Esophagus muscularis mucosa (tissue), 4 donors: ENCODE data around the gene RAB40C. TPM values are rescaled to one million over a fixed set of nuclear protein-coding genes. Genes with fewer than 3 reads are reported as not detected.

Experiments
- DNase-seq: peaks from one replicate; pipeline ENCODE4 v3.0.0-alpha.2; 2017; ENCODE audit errors: extremely low spot score
- H3K27ac ChIP-seq, 4 donors: fragments of 200-600 bp; sonication (generic); replicated peaks in 1 of 4; 1 replicate in 3 of 4; 2 replicates in 1 of 4; pipeline ENCODE4 v1.5.1; 2016 to 2019; ENCODE audit warnings: mild to moderate bottlenecking in 1 of 4
- H3K27me3 ChIP-seq, 4 donors: fragments of 200-600 bp; sonication (generic); one replicate each; pipeline versions ENCODE4 v1.5.1 to v1.6.0; 2016 to 2019
- H3K36me3 ChIP-seq, 4 donors: fragments of 200-600 bp; sonication (generic); one replicate each; pipeline ENCODE4 v1.5.1; 2016 to 2019
- H3K4me1 ChIP-seq, 4 donors: fragments of 200-600 bp; sonication (generic); one replicate each; pipeline ENCODE4 v1.5.1; 2016 to 2019
- H3K4me3 ChIP-seq, 4 donors: fragments of 200-600 bp; sonication (generic); 1 replicate in 2 of 4; 2 replicates in 2 of 4; pipeline ENCODE4 v1.5.1; 2016 to 2019; ENCODE audit warnings: mild to moderate bottlenecking in 4 of 4, moderate library complexity in 1 of 4
- H3K9me3 ChIP-seq, 4 donors: fragments of 200-600 bp; sonication (generic); 1 replicate in 3 of 4; 2 replicates in 1 of 4; pipeline ENCODE4 v1.5.1; 2016 to 2019
- EP300 ChIP-seq: sonication (generic); formaldehyde crosslinking; IDR thresholded peaks from one replicate; pipeline ENCODE4 v1.6.1; 2017; ENCODE audit warnings: antibody characterized with exemption
- POLR2A ChIP-seq: fragments of 450-650 bp; IDR thresholded peaks from one replicate; pipeline ENCODE4 v1.6.1; 2017; ENCODE audit warnings: antibody characterized with exemption, moderate library complexity, mild to moderate bottlenecking, low read depth
- POLR2AphosphoS5 ChIP-seq, 2 donors: sonication (generic); formaldehyde crosslinking; IDR thresholded peaks; one replicate each; pipeline ENCODE4 v1.6.1; 2017; ENCODE audit warnings: antibody characterized with exemption in 2 of 2
- WGBS: methylation state at CpG from one replicate; pipeline ENCODE4 v1.1.5; 2018; 5-methylcytosine and 5-hydroxymethylcytosine counted together
- intact Hi-C: fragments of 100-400 bp; cut with DNase I; formaldehyde crosslinking; loops from one replicate; pipeline ENCODE4 v1.15.1; 2023
- total RNA-seq, 4 donors: library from RNA; depleted of rRNA; stranded (reverse); fragments of >200 nt; gene quantifications; one replicate each; pipeline versions ENCODE4 v1.1.0 to v1.2.1, GENCODE V29; 2016
- TF ChIP-seq, protein P1 (sequence below), 3 experiments: fragments of 200-600 bp in 2 of 3; fragments of 450-650 bp in 1 of 3; sonication (generic) in 2 of 3; IDR thresholded peaks; one replicate each; pipeline ENCODE4 v1.5.1; 2017 to 2019; ENCODE audit warnings: antibody characterized with exemption in 3 of 3, mild to moderate bottlenecking in 2 of 3, moderate library complexity in 1 of 3

Gene RAB40C
- total RNA-seq, 4 donors from 2014 or later: 20.8 to 25.3 (median 23.0) TPM

DNA sequence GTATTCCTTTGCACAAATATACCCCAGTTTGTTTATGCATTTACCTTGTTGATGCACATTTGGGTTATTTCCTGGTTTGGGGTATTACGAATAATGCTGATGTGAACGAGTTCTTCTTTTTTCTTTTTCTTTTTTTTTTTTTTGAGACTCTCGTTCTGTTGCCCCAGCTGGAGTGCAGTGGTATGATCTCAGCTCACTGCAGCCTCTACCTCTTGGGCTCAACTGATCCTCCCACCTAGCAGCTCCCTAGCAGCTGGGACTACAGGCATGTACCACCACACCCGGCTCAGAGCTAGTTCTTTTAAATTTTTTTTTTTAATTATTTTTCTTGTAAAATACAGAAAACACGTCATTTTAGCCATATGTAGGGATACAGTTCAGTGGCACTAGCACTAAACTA lies 14.1 kb downstream of the RAB40C start:
- peaks cover 0 to 18% (median 9%) of the 10 kb centered on the region in 4 donors for H3K36me3 ChIP-seq
- TF ChIP-seq POLR2AphosphoS5 (IDR thresholded peaks at IDR 0.05): no peak
- no peaks in the 10 kb centered on the region for H3K9me3 ChIP-seq
- WGBS: 86% methylated on average over 5 of the region's 5 CpGs
- DNase-seq: no peak
- no peak overlapping the region for H3K27ac ChIP-seq
- H3K4me1 ChIP-seq: no peaks in the 10 kb centered on the region
- H3K4me3 ChIP-seq: no peak overlapping the region
- intact Hi-C loops: no loop called here
- H3K27me3 ChIP-seq: no peaks in the 10 kb centered on the region

DNA sequence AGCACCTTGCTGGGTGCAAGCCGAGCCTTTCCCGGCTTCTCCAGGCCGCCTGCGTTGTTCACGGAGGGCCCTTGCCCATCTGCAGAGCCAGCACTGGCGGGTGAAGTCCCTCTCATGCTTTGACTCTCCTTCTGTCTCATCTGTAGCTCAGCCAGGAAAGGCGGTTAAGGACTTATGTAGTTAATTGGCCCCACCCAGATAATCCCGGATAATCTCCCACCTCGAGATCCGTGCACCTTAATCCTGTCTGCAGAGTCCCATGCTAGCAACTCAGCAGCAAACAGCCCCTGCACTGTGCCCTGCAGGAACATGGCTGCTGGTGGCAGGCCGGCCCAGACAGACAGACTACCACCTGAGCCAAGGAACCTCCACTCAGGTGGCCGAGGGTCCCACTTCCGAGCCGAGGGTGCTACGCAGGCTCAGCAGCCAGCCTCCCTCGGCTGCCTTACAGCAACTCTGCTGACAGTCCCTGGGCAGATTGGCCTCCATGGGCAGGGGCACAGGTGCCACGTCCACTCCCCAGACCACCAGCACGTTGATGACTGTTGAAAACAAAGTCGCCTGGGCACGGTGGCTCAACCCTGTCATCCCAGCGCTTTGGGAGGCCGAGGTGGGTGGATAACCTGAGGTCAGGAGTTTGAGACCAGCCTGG lies 16.9 kb downstream of the RAB40C start:
- no peak for DNase-seq
- H3K27me3 ChIP-seq: no peaks in the 10 kb centered on the region
- TF ChIP-seq POLR2A (no peak), EP300 (no peak), POLR2AphosphoS5 (IDR thresholded peaks at IDR 0.05) (no peak)
- TF ChIP-seq, protein P1, sequence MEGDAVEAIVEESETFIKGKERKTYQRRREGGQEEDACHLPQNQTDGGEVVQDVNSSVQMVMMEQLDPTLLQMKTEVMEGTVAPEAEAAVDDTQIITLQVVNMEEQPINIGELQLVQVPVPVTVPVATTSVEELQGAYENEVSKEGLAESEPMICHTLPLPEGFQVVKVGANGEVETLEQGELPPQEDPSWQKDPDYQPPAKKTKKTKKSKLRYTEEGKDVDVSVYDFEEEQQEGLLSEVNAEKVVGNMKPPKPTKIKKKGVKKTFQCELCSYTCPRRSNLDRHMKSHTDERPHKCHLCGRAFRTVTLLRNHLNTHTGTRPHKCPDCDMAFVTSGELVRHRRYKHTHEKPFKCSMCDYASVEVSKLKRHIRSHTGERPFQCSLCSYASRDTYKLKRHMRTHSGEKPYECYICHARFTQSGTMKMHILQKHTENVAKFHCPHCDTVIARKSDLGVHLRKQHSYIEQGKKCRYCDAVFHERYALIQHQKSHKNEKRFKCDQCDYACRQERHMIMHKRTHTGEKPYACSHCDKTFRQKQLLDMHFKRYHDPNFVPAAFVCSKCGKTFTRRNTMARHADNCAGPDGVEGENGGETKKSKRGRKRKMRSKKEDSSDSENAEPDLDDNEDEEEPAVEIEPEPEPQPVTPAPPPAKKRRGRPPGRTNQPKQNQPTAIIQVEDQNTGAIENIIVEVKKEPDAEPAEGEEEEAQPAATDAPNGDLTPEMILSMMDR (IDR thresholded peaks at IDR 0.05): no peak
- H3K27ac ChIP-seq: no peak overlapping the region
- H3K36me3 ChIP-seq: no peaks in the 10 kb centered on the region
- intact Hi-C loops: no loop called here
- WGBS: 100% methylated on average over 14 of the region's 22 CpGs
- no peak overlapping the region for H3K4me3 ChIP-seq
- H3K4me1 ChIP-seq: peaks cover 0 to 14% (median 11%) of the 10 kb centered on the region in 4 donors
- H3K9me3 ChIP-seq: no peaks in the 10 kb centered on the region

DNA sequence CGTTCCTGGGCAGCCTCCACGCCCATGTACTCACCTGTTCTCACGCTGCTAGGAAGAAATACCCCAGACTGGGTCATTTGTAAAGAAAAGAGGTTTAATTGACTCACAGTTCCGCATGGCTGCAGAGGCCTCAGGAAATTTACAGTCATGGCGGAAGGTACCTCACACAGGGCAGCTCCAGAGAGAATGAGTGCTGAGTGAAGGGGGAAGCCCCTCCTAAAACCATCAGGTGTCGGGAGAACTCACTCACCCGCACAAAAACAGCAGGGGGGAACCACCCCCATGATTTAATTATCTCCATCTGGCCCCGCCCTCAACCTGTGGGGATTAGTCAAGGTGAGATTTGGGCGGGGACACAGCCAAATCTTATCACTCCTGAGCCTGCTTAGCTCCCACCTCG lies 18.2 kb downstream of the RAB40C start:
- Histone ChIP-seq H3K4me1 (peaks cover 0 to 14% (median 11%) of the 10 kb centered on the region in 4 donors), H3K27ac (no peak overlapping the region), H3K9me3 (no peaks in the 10 kb centered on the region), H3K27me3 (no peaks in the 10 kb centered on the region), H3K4me3 (no peak overlapping the region), H3K36me3 (no peaks in the 10 kb centered on the region)
- intact Hi-C loops: no loop called here
- WGBS: 84% methylated on average over 10 of the region's 10 CpGs
- TF ChIP-seq POLR2A (no peak), EP300 (no peak), POLR2AphosphoS5 (IDR thresholded peaks at IDR 0.05) (no peak)
- TF ChIP-seq, protein P1 (IDR thresholded peaks at IDR 0.05): no peak
- no peak for DNase-seq

DNA sequence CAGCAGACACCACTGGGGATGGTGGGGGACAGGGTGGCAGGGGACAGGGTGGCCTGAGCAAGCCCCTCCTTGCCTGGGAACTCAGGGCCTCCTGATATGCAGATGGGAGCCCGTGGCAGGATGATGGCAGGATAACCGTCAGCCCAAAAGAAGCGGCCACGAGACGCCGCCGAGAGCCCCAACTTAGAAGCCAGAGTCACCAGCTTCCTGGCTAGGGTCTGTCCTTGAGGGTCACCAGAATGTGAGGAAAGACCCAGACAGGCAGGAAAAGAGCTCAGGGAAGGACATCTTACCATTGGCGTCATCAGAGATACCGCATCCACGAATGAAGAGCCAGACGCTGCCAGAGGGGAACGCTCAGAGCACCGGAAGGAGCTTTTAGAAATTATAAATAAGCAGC lies 19.4 kb downstream of the RAB40C start:
- Histone ChIP-seq H3K4me1 (peaks cover 0 to 14% (median 11%) of the 10 kb centered on the region in 4 donors), H3K27me3 (no peaks in the 10 kb centered on the region), H3K36me3 (peaks cover 0 to 4% (median 0%) of the 10 kb centered on the region in 4 donors), H3K4me3 (no peak overlapping the region), H3K9me3 (no peaks in the 10 kb centered on the region), H3K27ac (no peak overlapping the region)
- TF ChIP-seq POLR2AphosphoS5 (IDR thresholded peaks at IDR 0.05) (no peak), POLR2A (no peak), EP300 (no peak)
- TF ChIP-seq, protein P1 (IDR thresholded peaks at IDR 0.05): no peak
- intact Hi-C loops: no loop called here
- DNase-seq: no peak
- 94% methylated on average over 13 of the region's 13 CpGs for WGBS

DNA sequence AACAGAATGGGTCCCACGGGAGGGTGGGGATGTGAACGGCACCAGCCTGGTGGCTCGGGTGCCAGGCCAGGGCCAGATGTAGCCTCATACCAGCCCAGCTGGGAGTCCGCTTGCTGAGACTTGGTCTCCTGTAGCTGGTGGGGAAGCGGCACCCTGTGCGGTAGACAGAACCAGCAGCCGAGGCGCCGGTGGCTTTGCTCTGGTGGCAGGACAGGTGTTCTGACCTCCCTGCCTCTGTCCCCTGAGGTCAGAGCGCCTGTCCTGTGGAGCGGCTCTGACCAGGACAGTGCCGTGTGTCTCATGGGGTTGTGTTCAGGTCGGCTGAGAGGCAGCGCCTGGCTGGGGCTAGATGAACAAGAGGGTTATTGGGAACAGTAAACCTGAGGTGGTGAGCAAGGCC lies 20.1 kb downstream of the RAB40C start:
- H3K4me3 ChIP-seq: no peak overlapping the region
- no peak for TF ChIP-seq POLR2AphosphoS5 (IDR thresholded peaks at IDR 0.05)
- TF ChIP-seq POLR2A: no peak
- no peak for TF ChIP-seq EP300
- TF ChIP-seq, protein P1 (IDR thresholded peaks at IDR 0.05): no peak
- peaks cover 0 to 4% (median 0%) of the 10 kb centered on the region in 4 donors for H3K36me3 ChIP-seq
- intact Hi-C loops: no loop called here
- H3K27me3 ChIP-seq: no peaks in the 10 kb centered on the region
- peaks cover 0 to 14% (median 11%) of the 10 kb centered on the region in 4 donors for H3K4me1 ChIP-seq
- H3K9me3 ChIP-seq: no peaks in the 10 kb centered on the region
- no peak for DNase-seq
- 87% methylated on average over 7 of the region's 14 CpGs for WGBS
- H3K27ac ChIP-seq: no peak overlapping the region
